Subcutaneous adipose tissue (tissue), 4 donors: ENCODE measurements around the gene PIEZO2. TPM values are rescaled to one million over a fixed set of nuclear protein-coding genes. Genes with fewer than 3 reads are reported as not detected.

Experiments used
- total RNA-seq, 4 donors: library from RNA; depleted of rRNA; stranded (reverse); fragments of >200 nt; gene quantifications; one replicate each; pipeline ENCODE4 v1.1.0, GENCODE V29; 2016
- TF ChIP-seq, protein P1 (sequence below): fragments of 450-650 bp; IDR thresholded peaks from one replicate; pipeline ENCODE4 v1.5.1; 2016; ENCODE audit warnings: low read depth, mild to moderate bottlenecking, control low read depth, antibody characterized with exemption, moderate library complexity

PIEZO2 gene
- total RNA-seq, 4 donors from 2014 or later, result 0.85 to 2.2 (median 1.1) TPM

DNA sequence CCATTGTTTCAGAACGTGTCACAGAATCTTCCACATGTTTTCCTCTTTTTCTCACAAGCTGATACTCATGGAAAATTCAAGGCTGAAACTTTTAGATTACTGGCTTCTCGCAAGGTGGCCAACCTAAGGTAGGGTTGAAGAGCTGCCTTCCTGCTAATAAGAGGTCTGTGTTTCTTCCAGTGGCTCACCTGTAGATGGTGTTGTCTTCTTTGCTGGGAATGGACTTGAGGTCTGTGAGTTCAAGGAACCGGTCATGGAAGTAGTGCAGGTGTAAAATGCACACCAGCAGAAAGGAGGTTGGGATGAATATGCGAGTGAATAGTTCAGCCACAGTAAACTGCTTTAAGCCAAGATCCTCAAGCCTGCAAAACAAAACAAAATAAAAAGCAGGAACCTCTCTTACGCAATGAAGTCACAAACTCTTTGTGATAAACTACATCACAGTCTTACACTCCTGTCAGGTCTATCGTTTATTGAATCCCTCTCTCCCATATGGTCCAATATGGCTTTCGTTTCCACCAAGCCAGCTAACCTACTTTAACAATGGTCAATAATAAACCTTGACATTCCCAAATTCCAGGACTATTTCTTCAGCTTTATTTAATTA lies 364.7 kb downstream of the PIEZO2 start:
- TF ChIP-seq, protein P1, sequence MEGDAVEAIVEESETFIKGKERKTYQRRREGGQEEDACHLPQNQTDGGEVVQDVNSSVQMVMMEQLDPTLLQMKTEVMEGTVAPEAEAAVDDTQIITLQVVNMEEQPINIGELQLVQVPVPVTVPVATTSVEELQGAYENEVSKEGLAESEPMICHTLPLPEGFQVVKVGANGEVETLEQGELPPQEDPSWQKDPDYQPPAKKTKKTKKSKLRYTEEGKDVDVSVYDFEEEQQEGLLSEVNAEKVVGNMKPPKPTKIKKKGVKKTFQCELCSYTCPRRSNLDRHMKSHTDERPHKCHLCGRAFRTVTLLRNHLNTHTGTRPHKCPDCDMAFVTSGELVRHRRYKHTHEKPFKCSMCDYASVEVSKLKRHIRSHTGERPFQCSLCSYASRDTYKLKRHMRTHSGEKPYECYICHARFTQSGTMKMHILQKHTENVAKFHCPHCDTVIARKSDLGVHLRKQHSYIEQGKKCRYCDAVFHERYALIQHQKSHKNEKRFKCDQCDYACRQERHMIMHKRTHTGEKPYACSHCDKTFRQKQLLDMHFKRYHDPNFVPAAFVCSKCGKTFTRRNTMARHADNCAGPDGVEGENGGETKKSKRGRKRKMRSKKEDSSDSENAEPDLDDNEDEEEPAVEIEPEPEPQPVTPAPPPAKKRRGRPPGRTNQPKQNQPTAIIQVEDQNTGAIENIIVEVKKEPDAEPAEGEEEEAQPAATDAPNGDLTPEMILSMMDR, result no peak

DNA sequence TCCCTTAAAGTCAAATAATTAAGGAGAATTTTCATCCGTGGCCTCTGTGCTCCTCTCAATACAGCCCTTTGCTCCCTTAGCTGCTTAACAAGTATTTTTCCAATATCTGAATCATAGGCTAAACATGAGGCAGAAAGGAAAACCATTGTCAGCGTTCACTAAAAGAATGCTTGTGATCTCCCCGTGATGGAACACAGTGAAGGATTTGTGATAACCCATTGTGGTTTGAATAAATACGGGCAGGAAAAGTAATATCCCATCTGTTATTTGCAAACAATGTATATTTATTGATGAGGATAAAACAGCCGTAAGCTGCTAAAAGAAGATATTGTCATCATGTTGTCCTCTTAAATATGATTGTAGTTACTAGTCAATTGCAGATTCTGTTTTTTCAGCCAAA lies 365.4 kb downstream of the PIEZO2 start:
- TF ChIP-seq, protein P1, result no peak

DNA sequence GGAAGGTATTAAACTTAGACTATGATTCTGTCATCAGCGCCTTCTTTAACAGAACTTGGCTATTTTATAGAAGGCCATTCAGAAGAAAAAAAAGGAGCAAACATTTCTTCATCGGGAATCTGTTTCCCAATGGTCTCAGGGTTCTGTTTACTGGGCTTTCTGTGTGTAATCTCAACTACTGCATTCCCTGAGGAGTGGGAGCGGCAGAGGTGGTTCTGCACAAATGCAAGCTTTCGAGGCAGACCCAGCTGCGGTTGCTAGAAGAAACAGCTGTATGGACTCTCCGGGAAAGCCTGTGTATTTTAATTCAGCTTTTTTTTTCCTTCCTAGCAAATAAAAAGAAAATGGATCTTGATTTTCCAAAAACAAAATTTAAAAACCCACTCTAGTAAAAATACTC lies 372.9 kb downstream of the PIEZO2 start:
- TF ChIP-seq, protein P1, result no peak

DNA sequence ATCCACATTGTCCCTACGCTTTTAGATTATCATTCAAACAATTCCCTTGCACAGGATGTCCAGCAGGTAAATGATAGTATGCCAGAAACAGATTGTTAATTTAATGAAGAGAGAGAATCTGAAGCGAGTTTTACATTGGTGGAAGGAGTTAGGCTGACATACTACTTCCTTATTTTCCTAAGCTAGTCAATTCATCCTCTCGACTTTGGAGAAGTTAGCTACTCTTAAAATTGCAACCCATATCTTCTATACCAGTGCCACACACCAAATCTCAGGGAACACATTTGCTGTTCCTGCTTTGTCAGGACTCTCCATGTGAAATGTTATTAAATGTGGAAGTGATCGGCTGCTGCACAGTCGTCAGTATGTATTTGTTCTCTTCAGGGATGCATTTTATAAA lies 374.3 kb downstream of the PIEZO2 start:
- TF ChIP-seq, protein P1, result no peak

DNA sequence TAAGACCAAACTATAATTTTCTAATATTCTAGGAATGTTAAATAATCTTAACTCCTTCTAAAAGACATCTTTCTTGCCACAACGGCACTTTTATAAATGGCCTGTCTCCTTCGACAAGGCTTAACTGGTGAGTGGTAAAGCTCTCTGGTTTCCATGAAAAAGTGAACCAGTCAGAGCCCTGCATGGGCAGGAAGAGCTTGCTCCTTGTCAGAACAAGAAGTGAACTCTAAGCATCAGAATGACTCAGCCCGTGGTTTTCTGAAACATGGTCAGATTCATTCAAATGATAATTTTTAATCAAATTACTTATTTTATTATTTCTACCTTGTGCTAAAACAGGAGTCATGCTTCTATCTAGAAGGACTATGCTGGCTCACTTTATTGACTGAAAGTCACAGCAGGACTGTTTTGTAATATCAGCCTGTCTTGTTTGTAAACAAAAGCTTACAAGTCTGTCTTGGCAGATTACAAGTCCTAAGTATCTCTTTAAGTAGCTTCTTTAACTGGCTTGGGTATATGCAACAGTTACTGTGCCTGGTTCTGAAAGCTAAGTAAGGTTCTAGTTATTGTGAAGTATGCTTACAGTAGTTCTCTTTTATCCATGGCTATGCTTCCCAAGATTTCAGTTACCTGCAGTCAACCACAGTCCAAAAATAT lies 378.2 kb downstream of the PIEZO2 start:
- TF ChIP-seq, protein P1, result no peak

DNA sequence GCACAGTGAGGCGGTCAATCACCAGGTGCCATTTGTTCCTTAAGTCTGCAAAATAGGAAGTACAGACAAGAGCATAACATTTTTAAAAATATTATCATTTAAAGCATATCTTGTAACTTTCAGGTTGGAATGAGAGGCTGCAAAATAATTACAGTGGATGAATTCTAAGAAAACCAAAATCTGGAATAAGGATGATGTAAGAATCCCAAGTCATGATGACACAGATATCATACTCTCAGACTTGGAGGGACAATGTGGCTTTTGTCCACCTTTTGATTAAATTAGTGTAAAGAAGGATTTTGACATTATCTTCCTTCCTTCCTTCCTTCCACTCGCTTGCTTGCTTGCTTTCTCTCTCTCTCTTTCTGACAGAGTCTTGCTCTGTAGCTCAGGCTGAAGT lies 379.1 kb downstream of the PIEZO2 start:
- TF ChIP-seq, protein P1, result no peak

DNA sequence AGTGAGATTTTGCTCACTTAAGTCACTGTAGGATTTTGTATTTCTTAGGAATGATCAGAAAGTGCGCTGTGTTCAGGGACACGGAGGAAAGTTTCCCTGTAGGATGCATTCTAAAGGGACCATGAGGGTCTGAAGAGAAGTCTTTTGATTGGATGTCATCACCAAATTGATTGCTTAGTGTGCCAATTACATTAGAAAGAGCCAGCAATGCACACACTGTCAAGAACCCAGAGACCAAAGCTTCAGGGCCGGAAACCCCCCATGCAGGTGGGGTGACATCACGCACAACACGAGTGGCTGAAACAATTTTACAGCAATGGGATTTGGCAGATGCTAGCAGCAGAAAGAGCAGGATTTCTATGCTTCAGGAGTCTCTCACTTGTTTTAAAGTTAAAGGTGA lies 381.1 kb downstream of the PIEZO2 start:
- TF ChIP-seq, protein P1, result no peak
